ENCODE measurements around the gene PLB1.

- no peak for TF ChIP-seq CTCF (IDR thresholded peaks at IDR 0.05; ENCODE audit: poor library complexity)
- no peak for TF ChIP-seq EZH2 (IDR thresholded peaks at IDR 0.05; ENCODE audit: borderline replicate concordance)
Measured at GRCh38 chr2:28484835-28485234, 11.0 kb upstream of the PLB1 start.
